ENCODE data around the gene P4HA2.

DNA sequence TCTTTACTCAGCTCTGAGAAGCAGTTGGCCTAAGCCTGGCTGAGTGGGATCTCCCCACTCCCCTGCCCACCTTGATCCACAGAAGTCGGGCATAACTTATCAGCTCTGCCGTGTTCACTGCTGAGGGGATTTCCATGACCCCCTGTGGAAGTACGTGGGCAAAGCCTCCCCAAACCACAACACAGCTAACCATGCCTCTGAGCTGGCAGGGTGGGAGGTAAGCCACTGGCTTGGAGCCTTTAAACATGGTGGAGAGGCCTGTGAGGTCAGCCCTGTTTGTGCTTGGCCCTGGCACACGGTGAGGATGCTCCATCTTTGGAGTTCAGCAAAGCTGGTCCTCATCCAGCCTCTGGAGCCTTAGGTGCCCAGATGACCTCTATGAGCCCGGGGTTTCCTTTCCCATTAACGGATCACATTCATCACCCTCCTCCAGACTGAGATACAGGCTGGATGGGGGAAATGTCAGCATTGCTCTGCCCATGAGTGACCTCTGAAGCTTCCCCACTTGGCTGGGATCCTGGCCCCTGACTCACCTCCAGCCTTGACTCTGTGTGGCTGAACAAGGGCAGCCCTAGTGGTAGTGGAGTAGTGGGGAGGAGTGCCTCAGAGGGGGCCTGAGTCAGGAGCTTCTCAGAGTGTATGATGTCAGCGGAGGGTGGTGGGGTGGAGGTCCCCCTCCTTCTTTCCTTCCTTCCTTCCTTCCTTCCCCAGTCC, 36.1 kb upstream of the P4HA2 start:
- no peak for TF ChIP-seq SIN3A (IDR thresholded peaks at IDR 0.05; ENCODE audit: borderline replicate concordance, insufficient read depth, low read depth, low read length)
- TF ChIP-seq, protein P1, sequence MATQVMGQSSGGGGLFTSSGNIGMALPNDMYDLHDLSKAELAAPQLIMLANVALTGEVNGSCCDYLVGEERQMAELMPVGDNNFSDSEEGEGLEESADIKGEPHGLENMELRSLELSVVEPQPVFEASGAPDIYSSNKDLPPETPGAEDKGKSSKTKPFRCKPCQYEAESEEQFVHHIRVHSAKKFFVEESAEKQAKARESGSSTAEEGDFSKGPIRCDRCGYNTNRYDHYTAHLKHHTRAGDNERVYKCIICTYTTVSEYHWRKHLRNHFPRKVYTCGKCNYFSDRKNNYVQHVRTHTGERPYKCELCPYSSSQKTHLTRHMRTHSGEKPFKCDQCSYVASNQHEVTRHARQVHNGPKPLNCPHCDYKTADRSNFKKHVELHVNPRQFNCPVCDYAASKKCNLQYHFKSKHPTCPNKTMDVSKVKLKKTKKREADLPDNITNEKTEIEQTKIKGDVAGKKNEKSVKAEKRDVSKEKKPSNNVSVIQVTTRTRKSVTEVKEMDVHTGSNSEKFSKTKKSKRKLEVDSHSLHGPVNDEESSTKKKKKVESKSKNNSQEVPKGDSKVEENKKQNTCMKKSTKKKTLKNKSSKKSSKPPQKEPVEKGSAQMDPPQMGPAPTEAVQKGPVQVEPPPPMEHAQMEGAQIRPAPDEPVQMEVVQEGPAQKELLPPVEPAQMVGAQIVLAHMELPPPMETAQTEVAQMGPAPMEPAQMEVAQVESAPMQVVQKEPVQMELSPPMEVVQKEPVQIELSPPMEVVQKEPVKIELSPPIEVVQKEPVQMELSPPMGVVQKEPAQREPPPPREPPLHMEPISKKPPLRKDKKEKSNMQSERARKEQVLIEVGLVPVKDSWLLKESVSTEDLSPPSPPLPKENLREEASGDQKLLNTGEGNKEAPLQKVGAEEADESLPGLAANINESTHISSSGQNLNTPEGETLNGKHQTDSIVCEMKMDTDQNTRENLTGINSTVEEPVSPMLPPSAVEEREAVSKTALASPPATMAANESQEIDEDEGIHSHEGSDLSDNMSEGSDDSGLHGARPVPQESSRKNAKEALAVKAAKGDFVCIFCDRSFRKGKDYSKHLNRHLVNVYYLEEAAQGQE (IDR thresholded peaks at IDR 0.05; ENCODE audit: insufficient read depth in 1 of 2, low read depth in 2 of 2, low read length in 1 of 2), result no peak
- TF ChIP-seq, protein P2, sequence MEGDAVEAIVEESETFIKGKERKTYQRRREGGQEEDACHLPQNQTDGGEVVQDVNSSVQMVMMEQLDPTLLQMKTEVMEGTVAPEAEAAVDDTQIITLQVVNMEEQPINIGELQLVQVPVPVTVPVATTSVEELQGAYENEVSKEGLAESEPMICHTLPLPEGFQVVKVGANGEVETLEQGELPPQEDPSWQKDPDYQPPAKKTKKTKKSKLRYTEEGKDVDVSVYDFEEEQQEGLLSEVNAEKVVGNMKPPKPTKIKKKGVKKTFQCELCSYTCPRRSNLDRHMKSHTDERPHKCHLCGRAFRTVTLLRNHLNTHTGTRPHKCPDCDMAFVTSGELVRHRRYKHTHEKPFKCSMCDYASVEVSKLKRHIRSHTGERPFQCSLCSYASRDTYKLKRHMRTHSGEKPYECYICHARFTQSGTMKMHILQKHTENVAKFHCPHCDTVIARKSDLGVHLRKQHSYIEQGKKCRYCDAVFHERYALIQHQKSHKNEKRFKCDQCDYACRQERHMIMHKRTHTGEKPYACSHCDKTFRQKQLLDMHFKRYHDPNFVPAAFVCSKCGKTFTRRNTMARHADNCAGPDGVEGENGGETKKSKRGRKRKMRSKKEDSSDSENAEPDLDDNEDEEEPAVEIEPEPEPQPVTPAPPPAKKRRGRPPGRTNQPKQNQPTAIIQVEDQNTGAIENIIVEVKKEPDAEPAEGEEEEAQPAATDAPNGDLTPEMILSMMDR (IDR thresholded peaks at IDR 0.05), result no peak
- no peak for TF ChIP-seq TCF7L2 (IDR thresholded peaks at IDR 0.05; ENCODE audit: low read depth, low read length)
- TF ChIP-seq POLR2AphosphoS5 (IDR thresholded peaks at IDR 0.05; ENCODE audit: low read depth, low read length), result no peak

All from Panc1 (cell line).